ENCODE data around the gene ATP11A. TPM values are rescaled to one million over a fixed set of nuclear protein-coding genes. Genes with fewer than 3 reads are reported as not detected.

The ATP11A gene
- total RNA-seq, 1 experiment from 2014 or later: 65.3 TPM

GRCh38 chr13:112740502-112741131 is 50.8 kb downstream of the ATP11A start:
- Histone ChIP-seq H3K4me1 (ENCODE audit: insufficient read depth, low read length) (peaks cover 16% of the 10 kb centered on the region), H3K4ac (ENCODE audit: low read depth, low read length) (no peak overlapping the region), H3T11ph (ENCODE audit: low read length) (no peak overlapping the region), H3K23ac (ENCODE audit: insufficient read length, low read depth, low read length) (no peak overlapping the region), H2BK120ac (ENCODE audit: low read depth, low read length, poor library complexity, severe bottlenecking) (no peak overlapping the region), H2BK5ac (ENCODE audit: insufficient read length, low read length) (no peak overlapping the region), H3K27ac (ENCODE audit: insufficient read length, low read depth, low read length) (no peak overlapping the region), H3K79me2 (ENCODE audit: insufficient read depth, low read length) (peaks cover 8% of the 10 kb centered on the region; the same call in 1 of the 2 replicates), H4K5ac (ENCODE audit: insufficient read length, low read depth, low read length) (no peak overlapping the region), H3K79me1 (ENCODE audit: insufficient read depth, low read depth, low read length, poor library complexity, severe bottlenecking) (no peaks in the 10 kb centered on the region), H3K56ac (ENCODE audit: insufficient read length, low read depth, low read length) (no peak overlapping the region), H3K18ac (ENCODE audit: insufficient read length, low read depth, low read length) (no peak overlapping the region), H2BK12ac (ENCODE audit: insufficient read length, low read depth, low read length) (no peak overlapping the region), H3K9me3 (ENCODE audit: control insufficient read depth, low read depth, low read length) (no peaks in the 10 kb centered on the region), H2BK20ac (ENCODE audit: low read depth, low read length, poor library complexity, severe bottlenecking) (no peak overlapping the region), H4K20me1 (ENCODE audit: control insufficient read depth, insufficient read depth, insufficient read length) (no peaks in the 10 kb centered on the region), H3K27me3 (ENCODE audit: insufficient read depth, low read length) (no peaks in the 10 kb centered on the region), H3K14ac (ENCODE audit: insufficient read depth, low read length) (no peak overlapping the region), H2BK15ac (ENCODE audit: low read depth, low read length) (no peak overlapping the region), H4K8ac (replicated peaks; ENCODE audit: insufficient read length, low read depth, low read length) (no peak overlapping the region), H2AFZ (ENCODE audit: low read length) (no peak overlapping the region), H3K23me2 (ENCODE audit: insufficient read length, low read depth, low read length, poor library complexity, severe bottlenecking) (no peaks in the 10 kb centered on the region), H2AK5ac (ENCODE audit: insufficient read length, low read length) (no peak overlapping the region), H3K4me2 (ENCODE audit: insufficient read depth, insufficient read length, low read length) (no peak overlapping the region), H4K91ac (ENCODE audit: insufficient read length, low read depth, low read length) (no peak overlapping the region), H3K9ac (ENCODE audit: extremely low read depth, insufficient read length, low read length) (no peak overlapping the region)
- no peak overlapping the region for H3K4me3 Mint-ChIP-seq
- no peaks in the 10 kb centered on the region for H3K27me3 Mint-ChIP-seq (ENCODE audit: low read depth)
- TF ChIP-seq, protein P1, sequence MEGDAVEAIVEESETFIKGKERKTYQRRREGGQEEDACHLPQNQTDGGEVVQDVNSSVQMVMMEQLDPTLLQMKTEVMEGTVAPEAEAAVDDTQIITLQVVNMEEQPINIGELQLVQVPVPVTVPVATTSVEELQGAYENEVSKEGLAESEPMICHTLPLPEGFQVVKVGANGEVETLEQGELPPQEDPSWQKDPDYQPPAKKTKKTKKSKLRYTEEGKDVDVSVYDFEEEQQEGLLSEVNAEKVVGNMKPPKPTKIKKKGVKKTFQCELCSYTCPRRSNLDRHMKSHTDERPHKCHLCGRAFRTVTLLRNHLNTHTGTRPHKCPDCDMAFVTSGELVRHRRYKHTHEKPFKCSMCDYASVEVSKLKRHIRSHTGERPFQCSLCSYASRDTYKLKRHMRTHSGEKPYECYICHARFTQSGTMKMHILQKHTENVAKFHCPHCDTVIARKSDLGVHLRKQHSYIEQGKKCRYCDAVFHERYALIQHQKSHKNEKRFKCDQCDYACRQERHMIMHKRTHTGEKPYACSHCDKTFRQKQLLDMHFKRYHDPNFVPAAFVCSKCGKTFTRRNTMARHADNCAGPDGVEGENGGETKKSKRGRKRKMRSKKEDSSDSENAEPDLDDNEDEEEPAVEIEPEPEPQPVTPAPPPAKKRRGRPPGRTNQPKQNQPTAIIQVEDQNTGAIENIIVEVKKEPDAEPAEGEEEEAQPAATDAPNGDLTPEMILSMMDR (conservative IDR thresholded peaks at IDR 0.05): no peak
- H3K9me3 Mint-ChIP-seq: no peaks in the 10 kb centered on the region
- H3K4me1 Mint-ChIP-seq: peaks cover 68 to 83% of the 10 kb centered on the region in 2 experiments
- H3K27ac Mint-ChIP-seq: peak overlapping the region; percentile 61 to 87 (median 77); a peak in 6 of 7 replicates
- H3K36me3 Mint-ChIP-seq (ENCODE audit: insufficient read depth in 1 of 3, low read depth in 3 of 3): peaks cover 0 to 5% (median 3%) of the 10 kb centered on the region in 3 experiments; a peak in 3 of 7 replicates
- DNase-seq: no peak
- no CpG with 5 or more reads among the region's 19 CpGs for WGBS (ENCODE audit: extremely low coverage, insufficient read length, low lambda C conversion rate)

All from H9 (cell line).